Activated CD4-positive, alpha-beta T cell treated with anti-CD3 and anti-CD28 coated beads, Interleukin-2, amount 10 ng/mL, durations not matched to agents 24 days and 14 days (primary cell): Measurements from ENCODE around the gene KIF3C. TPM values are rescaled to one million over a fixed set of nuclear protein-coding genes. Genes with fewer than 3 reads are reported as not detected.

ENCODE experiments used
- DNase-seq: peaks from one replicate; pipeline ENCODE4 v3.0.0; 2022
- H3K27ac Mint-ChIP-seq: one replicate; pipeline ENCODE4 v1.8.0; 2022; ENCODE audit warnings: mild to moderate bottlenecking, mixed read lengths
- H3K27me3 Mint-ChIP-seq: one replicate; pipeline ENCODE4 v1.8.0; 2022; ENCODE audit warnings: mixed read lengths
- H3K36me3 Mint-ChIP-seq: one replicate; pipeline ENCODE4 v1.8.0; 2022; ENCODE audit warnings: low read depth, mild to moderate bottlenecking, mixed read lengths
- H3K4me1 Mint-ChIP-seq: one replicate; pipeline ENCODE4 v1.8.0; 2021; ENCODE audit warnings: mixed read lengths
- H3K4me3 Mint-ChIP-seq: one replicate; pipeline ENCODE4 v1.8.0; 2022; ENCODE audit warnings: mild to moderate bottlenecking, moderate library complexity, mixed read lengths
- H3K9me3 Mint-ChIP-seq: one replicate; pipeline ENCODE4 v1.8.0; 2021; ENCODE audit warnings: mixed read lengths
- intact Hi-C: fragments of 100-400 bp; cut with micrococcal nuclease; formaldehyde crosslinking; loops from one replicate; pipeline ENCODE4 v1.15.1; 2023
- total RNA-seq: library from RNA; stranded (reverse); gene quantifications from 2 replicates; pipeline ENCODE4 v1.2.3, GENCODE V29; 2022

The KIF3C gene
- total RNA-seq, 1 donor from 2014 or later, result 6.2 TPM

DNA sequence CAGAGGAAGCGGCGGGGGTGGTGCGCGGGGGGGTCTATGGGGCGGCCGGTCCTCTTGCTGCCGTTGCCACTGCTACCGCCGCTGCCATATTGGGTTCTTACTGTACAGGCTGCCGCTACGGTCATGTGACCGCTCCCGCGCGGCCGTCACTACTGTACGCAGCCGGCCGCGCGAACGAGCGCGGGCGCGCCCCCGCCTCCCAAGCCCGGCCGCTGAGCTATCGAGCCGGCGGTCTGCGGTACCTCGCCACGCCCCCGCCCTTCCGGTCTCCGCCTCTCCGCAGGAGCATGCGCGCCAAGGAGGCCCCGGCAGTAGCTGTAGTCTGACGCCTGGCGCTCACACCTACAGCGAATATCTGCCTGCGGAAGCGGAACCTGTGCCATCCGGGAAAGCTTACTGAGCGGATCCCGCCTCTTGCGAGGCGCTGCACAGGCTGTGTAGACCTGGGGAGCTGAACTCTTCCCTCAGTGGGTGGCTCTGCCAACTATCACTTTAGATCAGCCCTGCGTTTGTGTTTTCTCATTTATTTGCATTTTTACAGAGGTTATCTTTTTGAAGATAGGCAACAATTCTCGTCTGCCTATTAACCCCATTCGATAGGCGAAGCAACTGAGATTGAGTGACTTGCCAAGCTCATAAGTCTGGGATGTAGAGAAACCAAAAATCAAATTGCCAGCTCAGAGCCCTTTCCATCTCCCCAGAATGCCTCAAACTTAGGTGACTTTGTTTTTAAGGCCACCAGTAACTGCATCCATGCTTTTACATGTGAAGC is 103.8 kb downstream of the KIF3C start, which contains the start of gene ASXL2:
Gene ASXL2 (minus strand): TSS at position 127 of the 772 bp plus-strand sequence. CDS start 265 bp downstream, outside the sequence.
- peak; percentile 99 for DNase-seq
- H3K27ac Mint-ChIP-seq, result peak within 1 kb of the TSS; percentile 96
- H3K36me3 Mint-ChIP-seq, result peaks cover 18% of the 10 kb centered on the region
- peaks cover 38% of the 10 kb centered on the region for H3K4me1 Mint-ChIP-seq
- H3K4me3 Mint-ChIP-seq, result peak within 1 kb of the TSS; percentile 96
- peaks cover 9% of the 10 kb centered on the region for H3K9me3 Mint-ChIP-seq
- peaks cover 4% of the 10 kb centered on the region for H3K27me3 Mint-ChIP-seq
- intact Hi-C loops, result loop anchor here (1.0 to 10.0 kb wide), 9 partner anchors 26 to 469 kb away; partner anchors contain the start of genes ADGRF3, DTNB, HADHA and HADHB

DNA sequence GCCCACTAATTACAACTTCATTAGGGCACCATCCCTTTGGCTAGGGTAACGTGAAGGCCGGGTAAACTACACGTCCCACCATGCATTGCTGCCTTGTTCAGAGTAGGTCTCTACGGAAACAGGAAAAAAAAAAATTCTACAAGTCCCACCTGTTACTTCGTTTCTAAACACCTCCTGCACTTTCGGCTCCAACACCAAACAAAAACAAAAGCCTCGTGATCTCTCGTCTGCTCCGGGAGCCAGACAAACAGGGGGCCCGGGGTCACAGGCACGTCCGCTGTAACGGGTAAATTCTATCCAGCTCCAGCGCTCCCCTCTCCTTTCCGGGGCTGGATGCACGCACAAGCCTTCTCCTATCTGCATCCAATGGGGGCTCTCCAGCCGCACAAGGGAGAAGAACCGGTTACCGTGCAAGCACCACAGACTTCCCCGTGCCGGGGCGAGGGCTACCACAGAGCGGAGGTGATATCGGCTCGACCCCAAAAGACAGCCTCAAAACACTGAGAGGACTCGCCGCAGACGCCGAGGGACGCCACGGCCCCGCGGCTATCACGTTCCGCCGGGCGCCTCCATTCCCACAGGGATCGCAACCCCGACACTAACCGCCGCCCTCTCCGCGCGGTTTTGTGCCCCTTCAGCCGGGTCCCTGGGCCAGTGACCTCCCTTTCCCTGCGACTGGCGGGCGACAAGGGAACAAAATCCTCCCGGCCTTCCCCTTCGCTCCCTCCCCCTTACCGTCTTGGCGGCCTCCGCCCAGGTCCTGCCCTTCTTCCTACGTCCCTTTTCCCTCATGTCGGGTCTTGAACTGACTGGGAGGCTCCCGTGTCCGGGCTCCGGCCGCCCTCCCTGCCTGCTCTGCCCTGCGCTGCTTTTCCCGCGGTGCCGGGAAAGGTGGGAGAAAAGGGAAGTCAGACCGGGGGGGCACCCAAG is 104.6 kb downstream of the KIF3C start:
- Mint-ChIP-seq H3K9me3 (peaks cover 9% of the 10 kb centered on the region), H3K4me3 (peak overlapping the region; percentile 96), H3K27ac (peak overlapping the region; percentile 96), H3K36me3 (peaks cover 19% of the 10 kb centered on the region), H3K4me1 (peaks cover 37% of the 10 kb centered on the region), H3K27me3 (peaks cover 1% of the 10 kb centered on the region)
- DNase-seq, result peak; percentile 87
- intact Hi-C loops, result loop anchor here (1.0 to 10.0 kb wide), 9 partner anchors 25 to 470 kb away; partner anchors contain the start of genes ADGRF3, DTNB, HADHA and HADHB

Other genes with a start within 250 kb of the KIF3C start
- gene ASXL2, start 104.0 kb downstream of the KIF3C start, total RNA-seq, result 57.1 and 57.4 TPM in 2 replicates
- 133 and 141 TPM in 2 replicates for gene RAB10, start 51.6 kb upstream of the KIF3C start, total RNA-seq
- gene GAREM2, start 190.6 kb upstream of the KIF3C start, total RNA-seq, result 7.9 and 8.2 TPM in 2 replicates